ENCODE measurements around the gene CDKN2B-AS1. TPM values are rescaled to one million over a fixed set of nuclear protein-coding genes. Genes with fewer than 3 reads are reported as not detected.

Gene CDKN2B-AS1
- total RNA-seq, 1 donor = 12.9 TPM

- TF ChIP-seq, protein P1, sequence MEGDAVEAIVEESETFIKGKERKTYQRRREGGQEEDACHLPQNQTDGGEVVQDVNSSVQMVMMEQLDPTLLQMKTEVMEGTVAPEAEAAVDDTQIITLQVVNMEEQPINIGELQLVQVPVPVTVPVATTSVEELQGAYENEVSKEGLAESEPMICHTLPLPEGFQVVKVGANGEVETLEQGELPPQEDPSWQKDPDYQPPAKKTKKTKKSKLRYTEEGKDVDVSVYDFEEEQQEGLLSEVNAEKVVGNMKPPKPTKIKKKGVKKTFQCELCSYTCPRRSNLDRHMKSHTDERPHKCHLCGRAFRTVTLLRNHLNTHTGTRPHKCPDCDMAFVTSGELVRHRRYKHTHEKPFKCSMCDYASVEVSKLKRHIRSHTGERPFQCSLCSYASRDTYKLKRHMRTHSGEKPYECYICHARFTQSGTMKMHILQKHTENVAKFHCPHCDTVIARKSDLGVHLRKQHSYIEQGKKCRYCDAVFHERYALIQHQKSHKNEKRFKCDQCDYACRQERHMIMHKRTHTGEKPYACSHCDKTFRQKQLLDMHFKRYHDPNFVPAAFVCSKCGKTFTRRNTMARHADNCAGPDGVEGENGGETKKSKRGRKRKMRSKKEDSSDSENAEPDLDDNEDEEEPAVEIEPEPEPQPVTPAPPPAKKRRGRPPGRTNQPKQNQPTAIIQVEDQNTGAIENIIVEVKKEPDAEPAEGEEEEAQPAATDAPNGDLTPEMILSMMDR (IDR thresholded peaks at IDR 0.05; ENCODE audit: insufficient read depth, low read length) = no peak
- DNase-seq (ENCODE audit: low read depth) = peak; percentile 77
- H3K4me3 ChIP-seq (ENCODE audit: low read depth, low read length) = no peak overlapping the region
Measured at GRCh38 chr9:22158927-22159346, 164.3 kb downstream of the CDKN2B-AS1 start.

DNA sequence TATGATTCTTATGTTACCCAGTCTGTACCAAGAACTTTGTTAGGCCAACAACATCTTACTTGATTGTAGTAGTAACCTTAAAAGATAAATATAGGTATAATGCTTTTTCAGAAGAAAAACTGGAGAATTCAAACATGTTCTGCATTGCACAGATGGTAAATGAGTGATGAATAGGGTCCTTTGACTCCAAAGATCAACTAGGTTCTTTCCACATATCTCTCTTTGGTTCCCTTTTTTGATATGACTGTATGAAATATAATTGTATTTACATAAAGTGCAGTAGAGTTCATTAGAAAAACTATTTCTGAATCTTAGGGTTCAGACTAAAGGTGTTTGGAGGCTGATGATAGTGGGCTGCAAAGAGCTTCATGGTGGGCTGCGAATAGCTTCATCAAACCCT lies 165.0 kb downstream of the CDKN2B-AS1 start:
- TF ChIP-seq, protein P1 (IDR thresholded peaks at IDR 0.05; ENCODE audit: insufficient read depth, low read length) = no peak
- no peak overlapping the region for H3K4me3 ChIP-seq (ENCODE audit: low read depth, low read length)
- DNase-seq (ENCODE audit: low read depth) = no peak

- no peak overlapping the region for H3K4me3 ChIP-seq (ENCODE audit: low read depth, low read length)
- TF ChIP-seq, protein P1 (IDR thresholded peaks at IDR 0.05; ENCODE audit: insufficient read depth, low read length) = no peak
- DNase-seq (ENCODE audit: low read depth) = no peak
Measured at GRCh38 chr9:22160221-22160620, 165.6 kb downstream of the CDKN2B-AS1 start.

DNA sequence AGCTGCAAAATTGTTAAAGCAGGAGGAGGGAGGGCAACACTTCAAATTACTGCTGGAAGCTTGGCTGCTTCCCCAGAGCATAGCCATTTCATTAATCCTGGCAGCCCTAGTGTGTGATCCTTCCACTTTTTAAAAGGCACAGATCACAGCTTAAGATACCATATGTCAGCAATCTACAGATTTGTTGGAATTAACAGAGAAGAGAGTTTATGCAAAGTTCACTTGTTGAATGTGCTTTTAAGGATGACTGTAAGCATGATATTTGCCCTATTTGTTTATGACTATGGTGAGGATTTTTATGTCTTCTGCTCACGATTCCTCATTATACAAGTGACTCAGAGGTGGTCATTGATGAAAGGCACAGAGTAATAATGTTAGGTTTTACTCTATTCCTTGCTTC lies 170.6 kb downstream of the CDKN2B-AS1 start:
- TF ChIP-seq, protein P1 (IDR thresholded peaks at IDR 0.05; ENCODE audit: insufficient read depth, low read length) = no peak
- peak; percentile 42 for DNase-seq (ENCODE audit: low read depth)
- H3K4me3 ChIP-seq (ENCODE audit: low read depth, low read length) = no peak overlapping the region

GRCh38 chr9:22169243-22169642 lies 174.7 kb downstream of the CDKN2B-AS1 start:
- DNase-seq (ENCODE audit: low read depth) = peak; percentile 57
- TF ChIP-seq, protein P1 (IDR thresholded peaks at IDR 0.05; ENCODE audit: insufficient read depth, low read length) = no peak
- H3K4me3 ChIP-seq (ENCODE audit: low read depth, low read length) = no peak overlapping the region

DNA sequence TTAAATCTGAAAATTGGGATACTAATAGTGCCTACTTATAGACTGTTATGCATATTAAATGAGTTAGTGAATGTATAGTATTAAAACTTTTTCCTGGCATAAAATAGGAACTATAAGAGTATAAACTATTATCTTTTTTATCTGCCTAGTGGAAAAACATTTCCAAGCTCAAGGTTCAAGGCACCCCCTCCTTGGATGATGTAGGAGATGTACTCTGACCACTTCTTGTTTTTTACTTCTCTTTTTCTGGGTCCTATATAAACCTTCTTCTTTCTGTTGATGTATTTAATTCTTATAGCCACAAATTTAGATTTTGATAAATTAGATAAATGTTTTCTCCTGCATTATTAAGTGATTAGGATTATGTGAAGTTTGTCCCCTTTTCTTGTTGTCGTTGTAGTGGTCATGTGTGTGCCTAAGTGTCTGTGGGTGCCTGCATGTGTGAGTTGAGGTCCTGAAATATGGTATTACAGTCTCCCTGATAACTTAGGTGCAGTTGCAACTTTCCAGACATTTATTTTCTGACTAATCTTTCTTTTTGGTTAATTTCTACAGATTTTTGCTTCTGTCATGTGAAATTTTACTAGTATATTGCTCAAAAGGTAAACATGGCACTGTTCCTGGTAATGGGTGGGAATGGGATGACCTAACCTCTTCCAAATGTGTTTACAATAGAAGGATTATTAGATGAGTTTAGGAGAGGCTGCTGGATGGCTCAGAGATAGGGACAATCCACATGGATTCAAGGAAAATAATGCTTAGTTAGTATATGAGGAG lies 175.3 kb downstream of the CDKN2B-AS1 start:
- peak; percentile 84 for DNase-seq (ENCODE audit: low read depth)
- TF ChIP-seq, protein P1 (IDR thresholded peaks at IDR 0.05; ENCODE audit: insufficient read depth, low read length) = no peak
- no peak overlapping the region for H3K4me3 ChIP-seq (ENCODE audit: low read depth, low read length)

Small RNA genes lying within 50 kb of the gene (small RNA-seq; reads per million reads assigned to genes)
- gene RF01909 = not detected
- gene RF02045 = not detected

Other genes starting within 250 kb of the CDKN2B-AS1 start
- gene MTAP, start 192.2 kb upstream of the CDKN2B-AS1 start, total RNA-seq (ENCODE audit: low replicate concordance) = 14.4 and 62.2 TPM in 2 replicates
- 21.8 and 59.9 TPM in 2 replicates for gene CDKN2A, start 399 bp upstream of the CDKN2B-AS1 start, total RNA-seq (ENCODE audit: low replicate concordance)
- 16.0 and 35.8 TPM in 2 replicates for gene CDKN2B, start 14.5 kb downstream of the CDKN2B-AS1 start, total RNA-seq (ENCODE audit: low replicate concordance)

Measured in fibroblast of the aortic adventitia (primary cell).